ENCODE measurements around the gene SCN2A.
"Not testable (repeated sequence)": the region's sequence is repeated elsewhere in the genome, so short reads cannot be mapped to it uniquely, and the experiment has no call there.

Gene SCN2A

GRCh38 chr2:165251366-165251765 is 12.2 kb downstream of the SCN2A start:
- no peaks in the 10 kb centered on the region for H3K36me3 ChIP-seq (ENCODE audit: insufficient read depth, insufficient read length, low read length)
- no peak overlapping the region for H3K9ac ChIP-seq (ENCODE audit: insufficient read length, low read depth)
- H3K27me3 ChIP-seq (ENCODE audit: insufficient read depth, insufficient read length) = no peaks in the 10 kb centered on the region
- no peaks in the 10 kb centered on the region for H3K9me3 ChIP-seq (ENCODE audit: insufficient read depth, low read length)
- TF ChIP-seq YY1 (IDR thresholded peaks at IDR 0.05; ENCODE audit: insufficient read depth, insufficient read length) (no peak), SUZ12 (IDR thresholded peaks at IDR 0.05; ENCODE audit: extremely low read depth, insufficient read depth, insufficient read length) (no peak), ZNF274 (IDR thresholded peaks at IDR 0.05; ENCODE audit: low read depth, low read length) (no peak)
- no peak overlapping the region for H3K4me3 ChIP-seq (ENCODE audit: insufficient read length, low read depth)
- no peaks in the 10 kb centered on the region for H3K4me1 ChIP-seq (ENCODE audit: insufficient read depth, insufficient read length)
- no peak for DNase-seq (ENCODE audit: low read depth, low spot score)

DNA sequence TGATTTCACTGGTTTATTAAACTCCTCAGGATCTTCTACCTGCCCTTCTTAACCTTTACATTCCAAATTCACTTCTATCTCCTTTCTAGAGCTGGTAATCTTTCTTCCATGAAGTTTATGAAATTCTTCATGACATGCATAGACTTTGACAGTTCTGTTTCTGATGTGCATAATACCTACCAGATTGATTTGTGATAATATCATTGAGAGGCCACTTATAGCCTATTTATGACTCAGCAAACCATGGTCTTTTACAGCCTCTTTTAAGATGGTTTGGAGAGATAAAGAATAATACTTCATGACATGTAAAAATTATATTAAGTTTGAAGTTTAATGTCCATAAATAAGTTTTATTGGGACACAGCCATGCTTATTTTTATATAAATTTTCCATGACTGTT is 14.0 kb downstream of the SCN2A start:
- no peaks in the 10 kb centered on the region for H3K4me1 ChIP-seq (ENCODE audit: insufficient read depth, insufficient read length)
- H3K4me3 ChIP-seq (ENCODE audit: insufficient read length, low read depth) = no peak overlapping the region
- TF ChIP-seq ZNF274 (IDR thresholded peaks at IDR 0.05; ENCODE audit: low read depth, low read length) = no peak
- no peak for TF ChIP-seq SUZ12 (IDR thresholded peaks at IDR 0.05; ENCODE audit: extremely low read depth, insufficient read depth, insufficient read length)
- no peak for TF ChIP-seq YY1 (IDR thresholded peaks at IDR 0.05; ENCODE audit: insufficient read depth, insufficient read length)
- H3K27me3 ChIP-seq (ENCODE audit: insufficient read depth, insufficient read length) = no peaks in the 10 kb centered on the region
- no peak overlapping the region for H3K9ac ChIP-seq (ENCODE audit: insufficient read length, low read depth)
- H3K36me3 ChIP-seq (ENCODE audit: insufficient read depth, insufficient read length, low read length) = no peaks in the 10 kb centered on the region
- H3K9me3 ChIP-seq (ENCODE audit: insufficient read depth, low read length) = no peaks in the 10 kb centered on the region
- no peak for DNase-seq (ENCODE audit: low read depth, low spot score)

- Histone ChIP-seq H3K27me3 (ENCODE audit: insufficient read depth, insufficient read length) (no peaks in the 10 kb centered on the region), H3K36me3 (ENCODE audit: insufficient read depth, insufficient read length, low read length) (no peaks in the 10 kb centered on the region), H3K4me1 (ENCODE audit: insufficient read depth, insufficient read length) (no peaks in the 10 kb centered on the region), H3K9me3 (ENCODE audit: insufficient read depth, low read length) (no peaks in the 10 kb centered on the region), H3K4me3 (ENCODE audit: insufficient read length, low read depth) (no peak overlapping the region), H3K9ac (ENCODE audit: insufficient read length, low read depth) (no peak overlapping the region)
- no peak for DNase-seq (ENCODE audit: low read depth, low spot score)
- TF ChIP-seq ZNF274 (IDR thresholded peaks at IDR 0.05; ENCODE audit: low read depth, low read length) (no peak), SUZ12 (IDR thresholded peaks at IDR 0.05; ENCODE audit: extremely low read depth, insufficient read depth, insufficient read length) (no peak), YY1 (IDR thresholded peaks at IDR 0.05; ENCODE audit: insufficient read depth, insufficient read length) (no peak)
Measured at GRCh38 chr2:165256618-165257017, 17.4 kb downstream of the SCN2A start.

DNA sequence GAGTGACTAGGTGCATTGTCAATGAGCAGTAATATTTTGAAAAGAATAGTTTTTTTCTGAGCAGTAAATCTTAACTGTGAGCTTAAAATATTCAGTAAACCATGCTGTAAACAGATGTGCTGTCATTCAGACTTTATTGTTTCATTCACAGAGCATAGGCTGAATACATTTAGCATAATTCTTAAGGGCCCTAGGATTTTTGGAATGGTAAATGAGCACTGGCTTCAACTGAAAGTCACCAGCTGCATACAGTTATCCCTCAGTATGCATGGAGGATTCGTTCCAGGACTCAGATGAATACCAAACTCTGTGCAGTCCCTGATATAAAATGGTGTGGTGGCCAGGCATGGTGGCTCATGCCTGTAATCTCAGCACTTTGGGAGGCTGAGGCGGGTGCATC is 21.1 kb downstream of the SCN2A start:
- DNase-seq (ENCODE audit: low read depth, low spot score); H3K9me3 ChIP-seq (ENCODE audit: insufficient read depth, low read length); H3K4me1 ChIP-seq (ENCODE audit: insufficient read depth, insufficient read length); H3K9ac ChIP-seq (ENCODE audit: insufficient read length, low read depth); H3K27me3 ChIP-seq (ENCODE audit: insufficient read depth, insufficient read length); H3K36me3 ChIP-seq (ENCODE audit: insufficient read depth, insufficient read length, low read length); H3K4me3 ChIP-seq (ENCODE audit: insufficient read length, low read depth): not testable (repeated sequence)

- H3K4me1 ChIP-seq (ENCODE audit: insufficient read depth, insufficient read length) = no peaks in the 10 kb centered on the region
- H3K4me3 ChIP-seq (ENCODE audit: insufficient read length, low read depth) = no peak overlapping the region
- H3K9ac ChIP-seq (ENCODE audit: insufficient read length, low read depth) = no peak overlapping the region
- TF ChIP-seq YY1 (IDR thresholded peaks at IDR 0.05; ENCODE audit: insufficient read depth, insufficient read length) (no peak), ZNF274 (IDR thresholded peaks at IDR 0.05; ENCODE audit: low read depth, low read length) (no peak), SUZ12 (IDR thresholded peaks at IDR 0.05; ENCODE audit: extremely low read depth, insufficient read depth, insufficient read length) (no peak)
- H3K9me3 ChIP-seq (ENCODE audit: insufficient read depth, low read length) = no peaks in the 10 kb centered on the region
- DNase-seq (ENCODE audit: low read depth, low spot score) = no peak
- no peaks in the 10 kb centered on the region for H3K36me3 ChIP-seq (ENCODE audit: insufficient read depth, insufficient read length, low read length)
- no peaks in the 10 kb centered on the region for H3K27me3 ChIP-seq (ENCODE audit: insufficient read depth, insufficient read length)
Measured at GRCh38 chr2:165268754-165269153, 29.5 kb downstream of the SCN2A start.

DNA sequence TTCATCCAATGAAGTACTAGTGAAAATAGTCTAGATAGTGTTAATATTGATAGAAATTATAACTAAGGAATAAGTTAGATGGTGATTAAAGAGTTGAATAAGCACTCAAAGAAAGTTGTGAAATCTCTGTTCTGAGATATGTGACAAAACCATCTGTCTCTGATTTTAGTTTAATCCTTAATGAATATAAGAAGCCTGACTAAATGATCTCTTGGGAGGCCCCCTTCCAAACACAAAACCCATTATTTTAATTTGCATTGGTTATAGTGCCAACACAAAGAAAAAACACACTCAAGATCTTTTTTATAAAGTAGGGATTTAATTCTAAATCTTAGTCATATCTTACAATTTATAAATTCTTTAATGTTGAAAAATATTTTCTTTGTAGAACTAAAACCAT is 34.0 kb downstream of the SCN2A start:
- H3K4me1 ChIP-seq (ENCODE audit: insufficient read depth, insufficient read length) = no peaks in the 10 kb centered on the region
- no peaks in the 10 kb centered on the region for H3K36me3 ChIP-seq (ENCODE audit: insufficient read depth, insufficient read length, low read length)
- H3K9ac ChIP-seq (ENCODE audit: insufficient read length, low read depth) = no peak overlapping the region
- H3K27me3 ChIP-seq (ENCODE audit: insufficient read depth, insufficient read length) = no peaks in the 10 kb centered on the region
- TF ChIP-seq ZNF274 (IDR thresholded peaks at IDR 0.05; ENCODE audit: low read depth, low read length) (no peak), YY1 (IDR thresholded peaks at IDR 0.05; ENCODE audit: insufficient read depth, insufficient read length) (no peak), SUZ12 (IDR thresholded peaks at IDR 0.05; ENCODE audit: extremely low read depth, insufficient read depth, insufficient read length) (no peak)
- H3K9me3 ChIP-seq (ENCODE audit: insufficient read depth, low read length) = peaks cover 3% of the 10 kb centered on the region; the same call in 1 of the 2 replicates
- no peak for DNase-seq (ENCODE audit: low read depth, low spot score)
- H3K4me3 ChIP-seq (ENCODE audit: insufficient read length, low read depth) = no peak overlapping the region

- no peak overlapping the region for H3K9ac ChIP-seq (ENCODE audit: insufficient read length, low read depth)
- H3K4me3 ChIP-seq (ENCODE audit: insufficient read length, low read depth) = no peak overlapping the region
- TF ChIP-seq ZNF274 (IDR thresholded peaks at IDR 0.05; ENCODE audit: low read depth, low read length) (no peak), SUZ12 (IDR thresholded peaks at IDR 0.05; ENCODE audit: extremely low read depth, insufficient read depth, insufficient read length) (no peak), YY1 (IDR thresholded peaks at IDR 0.05; ENCODE audit: insufficient read depth, insufficient read length) (no peak)
- H3K36me3 ChIP-seq (ENCODE audit: insufficient read depth, insufficient read length, low read length) = no peaks in the 10 kb centered on the region
- peaks cover 4% of the 10 kb centered on the region; the same call in 1 of the 2 replicates for H3K9me3 ChIP-seq (ENCODE audit: insufficient read depth, low read length)
- H3K27me3 ChIP-seq (ENCODE audit: insufficient read depth, insufficient read length) = no peaks in the 10 kb centered on the region
- H3K4me1 ChIP-seq (ENCODE audit: insufficient read depth, insufficient read length) = no peaks in the 10 kb centered on the region
- no peak for DNase-seq (ENCODE audit: low read depth, low spot score)
Measured at GRCh38 chr2:165274698-165275097, 35.5 kb downstream of the SCN2A start.

DNA sequence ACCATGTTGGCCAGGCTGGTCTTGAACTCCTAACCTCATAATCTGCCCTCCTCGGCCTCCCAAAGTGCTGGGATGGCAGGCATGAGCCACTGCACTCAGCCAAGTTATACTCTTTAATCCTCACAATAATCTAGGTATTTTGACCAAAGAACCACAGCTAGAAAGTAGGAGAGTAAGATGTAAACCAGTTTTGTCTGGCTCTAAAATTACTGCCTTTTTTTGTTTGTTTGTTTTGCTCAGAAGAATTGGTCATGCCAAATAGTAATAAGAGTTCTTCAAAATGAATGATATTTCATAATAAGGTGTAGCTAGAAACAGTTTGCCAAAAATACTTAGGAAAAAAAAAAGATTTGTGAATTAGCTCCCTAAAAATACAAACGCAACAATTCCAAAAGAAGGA is 36.7 kb downstream of the SCN2A start:
- Histone ChIP-seq H3K36me3 (ENCODE audit: insufficient read depth, insufficient read length, low read length) (no peaks in the 10 kb centered on the region), H3K27me3 (ENCODE audit: insufficient read depth, insufficient read length) (no peaks in the 10 kb centered on the region), H3K4me1 (ENCODE audit: insufficient read depth, insufficient read length) (no peaks in the 10 kb centered on the region), H3K9ac (ENCODE audit: insufficient read length, low read depth) (no peak overlapping the region), H3K9me3 (ENCODE audit: insufficient read depth, low read length) (peaks cover 4% of the 10 kb centered on the region; the same call in 1 of the 2 replicates), H3K4me3 (ENCODE audit: insufficient read length, low read depth) (no peak overlapping the region)
- DNase-seq (ENCODE audit: low read depth, low spot score) = no peak
- TF ChIP-seq ZNF274 (IDR thresholded peaks at IDR 0.05; ENCODE audit: low read depth, low read length) (no peak), YY1 (IDR thresholded peaks at IDR 0.05; ENCODE audit: insufficient read depth, insufficient read length) (no peak), SUZ12 (IDR thresholded peaks at IDR 0.05; ENCODE audit: extremely low read depth, insufficient read depth, insufficient read length) (no peak)
